HFFc6 (cell line): ENCODE data around the gene OR51B4. TPM values are rescaled to one million over a fixed set of nuclear protein-coding genes. Genes with fewer than 3 reads are reported as not detected.

Experiments used
- DNase-seq: peaks from one replicate; pipeline ENCODE4 v3.0.0-alpha.2; 2018
- H3K27ac Mint-ChIP-seq: 2 replicates; pipeline ENCODE4 v1.8.0; 2020; ENCODE audit warnings: mild to moderate bottlenecking, mixed read lengths
- H3K27me3 Mint-ChIP-seq: 2 replicates; pipeline ENCODE4 v1.8.0; 2021; ENCODE audit warnings: mild to moderate bottlenecking, moderate library complexity, mixed read lengths; ENCODE audit not compliant: insufficient read depth
- H3K36me3 Mint-ChIP-seq: 2 replicates; pipeline ENCODE4 v1.8.0; 2021; ENCODE audit warnings: low read depth, mixed read lengths
- H3K4me1 Mint-ChIP-seq: 2 replicates; pipeline ENCODE4 v1.8.0; 2020; ENCODE audit warnings: low read depth, mixed read lengths
- H3K4me3 Mint-ChIP-seq: 2 replicates; pipeline ENCODE4 v1.8.0; 2020; ENCODE audit warnings: mild to moderate bottlenecking, moderate library complexity, mixed read lengths
- H3K9me3 Mint-ChIP-seq: 2 replicates; pipeline ENCODE4 v1.8.0; 2020; ENCODE audit warnings: mild to moderate bottlenecking, mixed read lengths
- CTCF ChIP-seq: fragments of 200-600 bp; sonication (generic); IDR thresholded peaks from 2 replicates; pipeline ENCODE4 v1.5.0; 2021; ENCODE audit warnings: antibody characterized with exemption, mild to moderate bottlenecking
- total RNA-seq, 6 experiments: library from RNA; stranded (reverse); fragmentation: NEBNext Ultra II Directional; extraction: Animal tissue kit (Norgen Biotek cat#: 25700); gene quantifications; 2 replicates in 1 of 6; 3 replicates in 5 of 6; pipeline ENCODE4 v1.2.3, GENCODE V29; 2021

Gene OR51B4
- total RNA-seq, 6 experiments from 2014 or later, result not detected

GRCh38 chr11:5276697-5277096 lies 25.0 kb downstream of the OR51B4 start:
- Mint-ChIP-seq H3K4me1 (peaks cover 47% of the 10 kb centered on the region), H3K36me3 (no peaks in the 10 kb centered on the region), H3K4me3 (no peak overlapping the region), H3K27me3 (no peaks in the 10 kb centered on the region), H3K27ac (no peak overlapping the region), H3K9me3 (no peaks in the 10 kb centered on the region)
- no peak for DNase-seq
- no peak for TF ChIP-seq CTCF

GRCh38 chr11:5275369-5276110 lies 26.2 kb downstream of the OR51B4 start:
- no peak for TF ChIP-seq CTCF
- Mint-ChIP-seq H3K4me1 (peaks cover 36% of the 10 kb centered on the region), H3K4me3 (no peak overlapping the region), H3K27me3 (no peaks in the 10 kb centered on the region), H3K27ac (no peak overlapping the region), H3K9me3 (no peaks in the 10 kb centered on the region), H3K36me3 (no peaks in the 10 kb centered on the region)
- DNase-seq, result no peak

- no peak for DNase-seq
- TF ChIP-seq CTCF, result no peak
- H3K36me3 Mint-ChIP-seq, result no peaks in the 10 kb centered on the region
- H3K9me3 Mint-ChIP-seq, result no peaks in the 10 kb centered on the region
- H3K27ac Mint-ChIP-seq, result peak overlapping the region; percentile 33; the same call in 1 of the 2 replicates
- no peak overlapping the region for H3K4me3 Mint-ChIP-seq
- no peaks in the 10 kb centered on the region for H3K27me3 Mint-ChIP-seq
- H3K4me1 Mint-ChIP-seq, result peaks cover 24% of the 10 kb centered on the region
These were observed 27.4 kb downstream of the OR51B4 start for GRCh38 chr11:5274395-5274794.

GRCh38 chr11:5272395-5273017 lies 29.2 kb downstream of the OR51B4 start:
- Mint-ChIP-seq H3K27ac (no peak overlapping the region), H3K36me3 (no peaks in the 10 kb centered on the region), H3K4me3 (no peak overlapping the region), H3K27me3 (no peaks in the 10 kb centered on the region), H3K9me3 (no peaks in the 10 kb centered on the region), H3K4me1 (peaks cover 11% of the 10 kb centered on the region)
- TF ChIP-seq CTCF, result no peak
- DNase-seq, result no peak

- no peak for TF ChIP-seq CTCF
- Mint-ChIP-seq H3K9me3 (no peaks in the 10 kb centered on the region), H3K27me3 (no peaks in the 10 kb centered on the region; the same call in 1 of the 2 replicates), H3K4me1 (peaks cover 8% of the 10 kb centered on the region), H3K27ac (no peak within 1 kb of the TSS), H3K36me3 (no peaks in the 10 kb centered on the region), H3K4me3 (no peak within 1 kb of the TSS)
- no peak for DNase-seq
These were observed 32.0 kb downstream of the OR51B4 start, which contains the start of gene HBE1 for GRCh38 chr11:5269715-5270147. Gene HBE1 (minus strand): TSS chr11:5269945. CDS start chr11:5269890, 55 bp downstream.
